GM13976 (cell line): ENCODE data around the gene ZBP1.
A peak's percentile ranks its signal among the peaks of the same experiment; 100 is the strongest.

Experiments
- DNase-seq: peaks from one replicate; pipeline ENCODE4 v3.0.0; 2012; ENCODE audit warnings: low spot score
- CTCF ChIP-seq: IDR thresholded peaks from 2 replicates; pipeline ENCODE4 v1.5.1; 2012; ENCODE audit warnings: borderline replicate concordance, mild to moderate bottlenecking; ENCODE audit not compliant: insufficient read depth; ENCODE audit errors: extremely low read depth, missing control alignments, control extremely low read depth
- in situ Hi-C: fragments of 300-500 bp; cut with MboI; formaldehyde crosslinking; loops from one replicate; pipeline ENCODE4 v1.12.0; 2022; ENCODE audit warnings: low sequenced_read_pairs, mixed read lengths, inconsistent platforms; ENCODE audit not compliant: unreplicated experiment

ZBP1 gene

GRCh38 chr20:57658833-57659516, 38.7 kb upstream of the ZBP1 start:
- peak; percentile 38 for DNase-seq
- no peak for TF ChIP-seq CTCF
- in situ Hi-C loops, result loop anchor here (25.0 kb wide), 1 partner anchor 428 kb away; no protein-coding TSS in a partner anchor

DNA sequence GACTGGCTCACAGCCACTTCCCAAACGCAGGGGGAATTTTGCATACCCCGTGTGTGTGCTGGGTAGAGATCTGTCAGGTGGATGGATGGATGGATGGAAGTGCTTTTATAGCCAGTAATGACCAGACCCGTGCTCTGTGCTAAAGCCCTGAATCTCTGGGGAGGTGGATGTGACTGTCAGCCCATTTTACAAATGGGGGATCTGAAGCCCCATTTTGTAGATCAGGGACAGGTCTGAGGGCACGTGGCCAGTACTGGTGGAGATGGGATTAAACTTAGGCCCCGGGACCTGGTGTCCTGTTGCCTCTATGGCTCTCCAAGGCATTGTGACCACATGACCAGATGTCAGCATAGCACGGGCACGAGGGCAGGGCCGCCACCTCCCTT, 38.2 kb upstream of the ZBP1 start:
- TF ChIP-seq CTCF, result no peak
- DNase-seq, result peak; percentile 39
- in situ Hi-C loops, result loop anchor here (25.0 kb wide), 1 partner anchor 429 kb away; no protein-coding TSS in a partner anchor

DNA sequence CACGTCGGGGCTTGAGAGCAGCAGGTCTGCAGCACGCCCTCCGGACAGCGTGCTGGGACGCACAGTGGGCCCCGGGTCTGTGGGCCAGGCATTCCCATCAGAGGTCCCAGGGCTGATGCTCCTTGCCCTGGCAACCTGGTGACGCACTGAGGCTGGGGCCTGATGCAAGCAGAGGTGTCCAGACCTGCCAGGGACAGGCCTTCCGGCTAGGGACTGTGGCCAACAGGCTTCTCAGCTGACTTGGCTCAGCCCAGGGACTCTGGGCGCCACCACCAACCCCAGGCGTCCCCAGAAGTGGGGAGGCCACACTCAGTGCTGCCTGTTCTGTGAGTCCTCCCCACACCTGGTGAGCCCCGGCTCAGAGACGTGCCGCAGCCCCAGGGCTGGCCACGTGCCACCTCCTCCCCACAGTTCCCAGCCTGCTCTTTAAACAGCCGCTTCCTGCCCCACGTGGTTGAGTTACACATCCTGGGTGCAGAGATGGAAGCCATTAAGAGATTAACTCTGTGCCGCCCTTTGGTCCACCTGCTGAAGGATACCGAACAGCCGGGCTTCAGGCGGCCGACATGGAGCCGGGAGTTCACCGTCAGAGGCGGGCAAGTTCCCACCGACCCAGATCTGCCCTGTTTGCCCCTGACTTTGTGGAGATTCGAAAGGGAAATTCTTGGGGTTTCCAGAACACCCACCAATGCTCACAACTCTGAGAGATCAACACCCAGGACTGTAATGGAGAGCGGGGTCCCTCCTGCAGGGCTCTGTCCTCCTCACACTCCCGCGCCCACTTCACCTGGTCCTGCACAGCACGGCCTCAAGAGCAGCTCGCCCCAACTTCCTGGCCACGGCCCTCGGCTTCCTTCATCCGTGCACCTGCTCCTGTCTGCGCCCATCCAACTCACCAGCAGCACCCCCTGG, 37.6 kb upstream of the ZBP1 start:
- no peak for TF ChIP-seq CTCF
- in situ Hi-C loops, result loop anchor here (25.0 kb wide), 1 partner anchor 430 kb away; no protein-coding TSS in a partner anchor
- DNase-seq, result no peak

DNA sequence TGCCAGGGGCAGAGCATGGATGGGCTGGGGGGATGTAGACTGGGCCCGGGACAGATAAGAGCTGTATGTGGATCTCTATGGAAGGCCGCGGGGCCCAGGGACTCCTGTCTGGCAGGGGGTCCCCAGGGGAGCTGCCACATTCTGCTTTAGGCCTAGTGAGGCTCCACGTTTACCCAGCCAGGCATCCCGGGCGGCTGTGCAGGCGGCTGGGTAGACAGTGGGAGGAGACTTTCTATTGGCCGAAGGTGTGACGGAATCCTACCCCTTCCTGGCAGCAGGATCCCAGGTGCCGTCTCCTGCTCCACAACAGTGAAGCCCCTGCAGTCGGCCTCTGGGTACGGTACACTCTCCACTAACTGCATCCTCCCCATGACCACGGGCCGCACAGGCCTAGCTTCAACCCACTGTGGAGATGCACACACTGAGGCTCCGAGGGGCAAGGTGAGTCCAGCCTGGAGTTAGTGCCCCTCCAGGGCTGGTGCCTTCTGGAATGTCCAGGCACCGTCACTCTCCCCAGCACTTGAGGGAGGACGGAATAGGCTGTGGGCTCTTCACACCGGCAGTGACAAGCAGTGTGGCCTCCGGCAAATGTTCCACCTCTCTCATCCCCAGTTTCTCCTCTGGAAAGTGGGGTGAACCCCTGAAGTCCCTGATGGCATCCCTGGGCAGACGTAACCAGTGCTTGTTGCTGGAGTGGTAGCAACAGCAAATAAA, 36.8 kb upstream of the ZBP1 start:
- in situ Hi-C loops, result loop anchor here (25.0 kb wide), 1 partner anchor 430 kb away; no protein-coding TSS in a partner anchor
- TF ChIP-seq CTCF, result no peak
- peak; percentile 39 for DNase-seq

- in situ Hi-C loops, result loop anchor here (25.0 kb wide), 1 partner anchor 431 kb away; no protein-coding TSS in a partner anchor
- DNase-seq, result peak; percentile 23
- no peak for TF ChIP-seq CTCF
Measured at GRCh38 chr20:57656252-57656820, 36.1 kb upstream of the ZBP1 start.

- peak; percentile 19 for DNase-seq
- in situ Hi-C loops, result loop anchor here (25.0 kb wide), 1 partner anchor 432 kb away; no protein-coding TSS in a partner anchor
- TF ChIP-seq CTCF, result no peak
Measured at GRCh38 chr20:57655809-57656155, 35.6 kb upstream of the ZBP1 start.
